GM12874 (cell line): ENCODE data around the gene CSAD.
A peak's percentile ranks its signal among the peaks of the same experiment; 100 is the strongest.

Source experiments
- CTCF ChIP-seq: IDR thresholded peaks from 2 replicates; pipeline ENCODE4 v1.5.1; 2011; ENCODE audit warnings: low read depth, mild to moderate bottlenecking, control low read depth, low read length, moderate library complexity; ENCODE audit not compliant: insufficient read depth

CSAD gene

DNA sequence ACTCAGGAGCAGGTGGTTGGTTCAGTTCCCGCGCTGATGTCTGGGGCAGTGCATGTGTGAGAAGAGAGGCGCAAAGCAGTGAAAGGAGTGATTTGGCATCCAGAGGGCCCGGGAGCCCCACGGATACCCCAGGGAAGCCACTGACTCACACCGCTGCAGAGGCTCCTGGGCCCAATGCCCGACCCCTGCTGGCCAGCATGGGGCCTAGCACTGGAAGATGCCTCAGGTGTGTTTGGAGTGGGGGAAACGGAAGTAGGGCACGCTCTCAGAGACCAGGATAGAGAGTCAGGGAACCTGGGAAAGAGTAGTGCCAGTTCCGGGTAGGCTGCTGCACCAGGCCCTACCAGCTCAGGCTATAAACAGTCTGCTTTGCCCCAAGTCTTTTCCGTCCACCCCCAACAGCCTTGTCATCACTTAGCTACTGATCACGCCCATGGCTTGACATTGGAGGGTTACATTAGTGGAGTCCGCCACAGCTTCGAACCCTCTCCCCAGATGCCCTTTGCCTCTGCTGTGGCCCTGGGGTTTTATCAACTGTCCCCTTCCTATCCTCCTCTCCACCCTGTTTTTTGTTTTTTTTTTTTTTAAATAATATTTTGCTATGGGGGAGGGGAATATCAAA, 9.5 kb upstream of the CSAD start:
- peak; percentile 80 for TF ChIP-seq CTCF

- no peak for TF ChIP-seq CTCF
Measured at GRCh38 chr12:53187145-53187899, 6.6 kb upstream of the CSAD start.

DNA sequence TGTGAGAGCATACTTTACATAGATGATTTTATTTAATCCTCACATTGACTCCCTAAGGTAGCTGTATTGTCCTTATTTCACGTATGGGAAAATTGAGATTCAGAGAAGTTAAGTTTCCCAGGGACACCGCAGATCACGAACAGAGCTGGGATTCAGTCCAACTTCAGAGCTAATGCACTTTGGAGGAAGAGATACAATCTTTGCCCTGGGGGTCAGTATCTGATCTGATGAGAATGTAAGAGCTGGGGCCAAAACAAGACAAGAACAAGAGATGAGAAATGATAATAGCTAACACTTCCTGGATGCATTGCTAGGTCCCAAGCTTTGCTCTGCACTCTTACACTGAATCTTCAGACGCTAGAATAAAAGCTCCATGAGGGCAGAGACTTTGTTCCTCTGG, 6.0 kb upstream of the CSAD start:
- no peak for TF ChIP-seq CTCF

GRCh38 chr12:53185582-53186153, 4.9 kb upstream of the CSAD start:
- no peak for TF ChIP-seq CTCF

DNA sequence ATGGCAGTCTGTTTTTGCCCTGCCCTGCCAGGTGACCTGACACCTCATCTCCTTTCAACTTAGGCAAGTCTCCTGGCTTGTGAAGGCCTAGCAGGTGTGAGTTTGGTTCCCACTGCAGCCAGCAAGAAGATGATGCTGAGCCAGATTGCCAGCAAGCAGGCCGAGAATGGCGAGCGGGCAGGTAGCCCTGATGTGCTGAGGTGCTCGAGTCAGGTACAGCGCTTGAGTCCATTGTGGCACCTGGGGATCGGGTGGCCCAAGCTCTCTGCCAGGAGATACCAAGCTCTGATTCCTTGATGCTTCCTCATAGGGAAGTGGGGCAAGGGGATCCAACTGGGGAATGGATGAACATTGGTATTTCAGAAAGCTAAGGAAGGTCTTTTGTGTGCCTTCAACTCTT, 4.1 kb upstream of the CSAD start:
- no peak for TF ChIP-seq CTCF

DNA sequence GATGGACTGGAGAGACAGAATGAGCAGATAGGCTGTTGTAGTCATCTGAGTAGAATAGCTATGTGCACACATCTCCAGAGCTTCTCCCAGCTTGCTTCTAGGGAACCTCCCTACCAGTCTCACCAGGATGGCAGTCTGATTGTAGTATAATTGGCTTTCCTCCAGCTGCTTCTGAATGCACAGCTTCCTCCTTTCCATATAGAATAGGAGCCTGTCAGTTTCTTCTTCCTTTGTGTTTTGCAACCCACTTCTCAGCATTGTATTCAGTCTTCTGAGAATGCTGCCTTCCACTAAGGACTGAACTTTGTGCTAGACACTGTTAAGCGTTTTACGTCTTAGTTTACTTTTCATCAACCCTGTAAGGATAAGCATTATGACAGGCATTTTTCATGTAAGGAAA, 2.2 kb upstream of the CSAD start:
- no peak for TF ChIP-seq CTCF

DNA sequence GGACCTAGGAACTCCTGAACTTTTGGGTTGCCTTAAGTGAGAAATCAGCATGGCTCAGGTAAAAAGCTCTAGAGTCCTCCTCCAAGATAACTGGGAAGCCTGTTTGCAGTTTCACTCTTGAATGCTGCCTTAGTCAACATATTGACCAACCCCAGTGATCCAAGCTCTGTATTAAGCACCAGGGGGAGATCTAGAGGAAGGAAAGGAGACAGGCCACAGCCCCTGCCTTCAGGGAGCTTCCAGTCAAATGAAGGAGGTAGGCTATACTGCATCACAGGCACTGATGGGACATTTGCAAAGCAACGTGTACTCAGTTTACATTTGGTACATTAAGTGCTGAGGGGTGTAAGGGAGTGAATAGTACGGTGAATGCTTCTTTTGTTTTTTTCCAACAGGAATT, 1.2 kb upstream of the CSAD start:
- TF ChIP-seq CTCF: no peak
